Activated naive CD4-positive, alpha-beta T cell treated with anti-CD3 and anti-CD28 coated beads, Interleukin-2, amount 50 U/mL, for 72 hours (primary cell): ENCODE data around the gene TTLL6. TPM values are rescaled to one million over a fixed set of nuclear protein-coding genes. Genes with fewer than 3 reads are reported as not detected.
"Not testable (repeated sequence)": the region's sequence is repeated elsewhere in the genome, so short reads cannot be mapped to it uniquely, and the experiment has no call there.

ENCODE experiments used
- ATAC-seq, 2 donors: fragments of 150-1000 bp; cut with Tn5 transposase; 2 replicates each; pipeline ENCODE4 v1.10.0; 2021; ENCODE audit warnings: mild to moderate bottlenecking in 2 of 2, moderate library complexity in 2 of 2
- DNase-seq, 2 donors: peaks; one replicate each; pipeline ENCODE4 v3.0.0; 2021 to 2022; ENCODE audit warnings: low spot score in 2 of 2
- H3K27ac Mint-ChIP-seq, 2 donors: one replicate each; pipeline ENCODE4 v1.8.0; 2022; ENCODE audit warnings: mild to moderate bottlenecking in 2 of 2, mixed read lengths in 2 of 2
- H3K36me3 Mint-ChIP-seq, 2 donors: one replicate each; pipeline ENCODE4 v1.8.0; 2022; ENCODE audit warnings: mixed read lengths in 2 of 2
- H3K9me3 Mint-ChIP-seq, 2 donors: one replicate each; pipeline ENCODE4 v1.8.0; 2022; ENCODE audit warnings: mixed read lengths in 2 of 2
- total RNA-seq, 2 donors: library from RNA; stranded (reverse); gene quantifications; one replicate each; pipeline ENCODE4 v1.2.3, GENCODE V29; 2022

The TTLL6 gene
- total RNA-seq, 2 donors from 2014 or later, result not detected

DNA sequence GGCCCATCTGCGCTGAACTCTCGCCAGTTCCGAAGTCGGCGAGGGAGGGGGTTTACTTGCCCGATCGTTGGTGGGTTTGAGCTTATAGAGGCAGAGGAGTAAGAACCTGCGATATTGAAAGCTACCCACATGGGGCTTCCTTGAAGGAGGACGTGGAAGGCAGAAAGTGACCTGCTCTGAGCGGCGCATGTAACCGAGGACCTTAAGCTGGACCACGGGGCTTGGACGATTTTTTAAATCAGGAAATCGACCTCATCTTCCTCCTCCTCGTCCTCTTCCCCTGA, 92.1 kb downstream of the TTLL6 start:
- Mint-ChIP-seq H3K27ac (peak overlapping the region in 1 of 2 donors; percentile 81), H3K36me3 (peaks cover 0 to 18% of the 10 kb centered on the region in 2 donors), H3K9me3 (no peaks in the 10 kb centered on the region)
- ATAC-seq (peak in 1 of 2 donors; percentile 25), DNase-seq (no peak)

DNA sequence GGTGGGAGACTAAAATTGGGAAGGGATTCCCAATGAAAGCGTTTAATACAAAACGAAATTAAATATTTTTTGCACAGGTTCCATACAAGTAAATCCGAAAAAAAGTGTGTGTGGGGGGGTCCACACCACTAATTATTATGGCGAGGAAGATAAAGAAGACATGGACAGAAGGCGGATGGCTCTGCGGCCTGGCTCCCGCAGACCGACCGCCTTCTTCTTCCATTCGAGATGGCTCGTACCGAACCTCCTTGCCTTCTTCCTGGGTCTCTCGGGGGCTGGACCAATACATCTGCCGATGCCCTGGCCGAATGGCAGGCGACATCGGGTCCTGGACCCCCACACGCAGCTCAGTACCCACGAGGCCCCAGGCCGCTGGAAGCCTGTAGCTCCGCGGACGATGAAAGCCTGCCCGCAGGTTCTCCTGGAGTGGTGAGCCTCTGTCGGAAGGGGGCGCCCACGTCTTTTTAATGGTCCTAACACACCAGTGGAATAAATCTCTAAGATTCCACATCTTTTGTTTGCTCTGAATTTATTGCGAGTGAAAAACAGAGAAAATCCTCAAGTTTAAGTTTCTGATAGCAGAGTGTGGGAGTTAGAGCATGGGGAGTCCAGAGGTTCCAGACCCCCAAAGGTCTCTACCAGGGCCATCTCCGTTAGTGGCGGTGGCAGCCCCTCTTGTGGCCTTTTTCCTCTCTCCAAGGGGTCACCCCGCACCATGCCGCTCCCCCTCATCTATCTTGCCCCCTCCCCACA, 92.6 kb downstream of the TTLL6 start:
- ATAC-seq (peak; percentile 84 to 87), DNase-seq (peak in 1 of 2 donors; percentile 89)
- Mint-ChIP-seq H3K36me3 (peaks cover 0 to 18% of the 10 kb centered on the region in 2 donors), H3K9me3 (no peaks in the 10 kb centered on the region), H3K27ac (peak overlapping the region in 1 of 2 donors; percentile 85)

DNA sequence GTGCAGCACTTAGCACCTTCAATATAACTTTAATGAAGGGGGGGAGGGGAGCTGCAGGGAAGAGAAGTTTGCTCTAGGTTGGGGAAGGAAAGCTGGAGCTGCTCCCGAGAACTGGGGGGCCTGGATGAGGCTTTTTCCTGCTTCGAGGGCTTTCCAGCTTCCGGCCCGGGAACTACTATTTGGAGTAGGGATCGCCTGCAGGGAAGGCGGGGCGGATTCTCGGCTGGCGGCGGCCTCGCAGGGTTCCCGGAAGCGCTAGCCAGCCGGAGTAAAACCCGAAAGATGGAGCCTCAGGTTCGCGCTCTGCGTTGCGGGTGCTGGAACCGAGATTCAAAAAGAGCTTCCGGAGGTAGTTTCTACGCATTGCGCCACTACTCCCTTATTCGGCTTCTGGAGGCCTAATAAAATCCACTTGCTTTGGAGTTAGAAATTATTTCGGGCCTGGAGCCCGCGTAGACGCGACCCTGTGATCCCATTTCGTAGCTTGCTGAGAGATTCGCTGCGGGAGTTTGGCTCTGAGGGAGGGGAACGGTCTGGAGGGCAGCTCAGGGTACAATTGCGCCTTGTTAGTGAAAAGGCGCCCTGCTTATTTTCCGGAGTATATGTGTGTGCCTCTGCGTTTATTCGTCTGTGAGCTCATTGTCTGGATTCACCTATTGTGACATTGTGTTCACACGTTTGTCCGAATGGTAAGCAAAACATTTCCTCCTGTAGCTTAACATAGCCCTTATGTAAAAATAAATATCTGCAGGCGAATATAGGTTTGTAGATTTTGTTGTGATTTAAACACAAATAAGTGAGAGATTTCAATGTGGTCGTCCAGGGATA, 93.4 kb downstream of the TTLL6 start:
- peaks cover 0 to 18% of the 10 kb centered on the region in 2 donors for H3K36me3 Mint-ChIP-seq

DNA sequence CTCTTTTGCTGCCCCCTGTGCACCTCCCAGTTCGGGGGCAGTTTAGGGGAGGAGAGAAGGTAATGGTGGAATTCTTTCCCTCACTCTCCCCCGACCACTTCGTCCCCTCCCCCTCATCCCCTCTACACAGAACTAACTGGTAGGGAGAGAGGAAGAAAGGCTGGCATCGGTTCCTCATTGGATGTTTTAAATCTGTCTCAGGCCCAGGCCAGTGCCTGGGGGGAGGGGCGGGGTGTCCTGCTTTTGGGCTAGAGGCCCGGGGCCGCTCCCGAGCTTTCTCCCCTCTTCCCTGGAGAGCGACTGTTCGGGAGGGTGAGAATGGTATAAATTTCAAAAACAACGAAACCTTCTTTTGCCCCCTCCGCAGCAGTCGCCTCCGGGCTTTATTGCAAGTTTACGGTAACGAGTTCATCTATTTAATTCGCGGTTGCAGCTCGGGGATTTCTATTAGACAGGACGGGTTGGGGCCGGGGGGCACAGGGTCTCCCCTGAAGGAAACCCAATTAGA, 94.1 kb downstream of the TTLL6 start, which contains the start of gene PRAC2:
PRAC2 (plus strand) TSS at position 271 of the 508 bp plus-strand sequence. CDS start 1,226 bp downstream, outside the sequence.
- Mint-ChIP-seq H3K36me3 (peaks cover 0 to 18% of the 10 kb centered on the region in 2 donors), H3K27ac (peak within 1 kb of the TSS in 1 of 2 donors; percentile 85), H3K9me3 (no peaks in the 10 kb centered on the region)
- no peak for DNase-seq
- no peak for ATAC-seq

More for the DNA sequence above, 93.4 kb downstream of the TTLL6 start:
- H3K27ac Mint-ChIP-seq, result peak overlapping the region in 1 of 2 donors; percentile 85
- no peak for DNase-seq
- no peak for ATAC-seq
- no peaks in the 10 kb centered on the region for H3K9me3 Mint-ChIP-seq

DNA sequence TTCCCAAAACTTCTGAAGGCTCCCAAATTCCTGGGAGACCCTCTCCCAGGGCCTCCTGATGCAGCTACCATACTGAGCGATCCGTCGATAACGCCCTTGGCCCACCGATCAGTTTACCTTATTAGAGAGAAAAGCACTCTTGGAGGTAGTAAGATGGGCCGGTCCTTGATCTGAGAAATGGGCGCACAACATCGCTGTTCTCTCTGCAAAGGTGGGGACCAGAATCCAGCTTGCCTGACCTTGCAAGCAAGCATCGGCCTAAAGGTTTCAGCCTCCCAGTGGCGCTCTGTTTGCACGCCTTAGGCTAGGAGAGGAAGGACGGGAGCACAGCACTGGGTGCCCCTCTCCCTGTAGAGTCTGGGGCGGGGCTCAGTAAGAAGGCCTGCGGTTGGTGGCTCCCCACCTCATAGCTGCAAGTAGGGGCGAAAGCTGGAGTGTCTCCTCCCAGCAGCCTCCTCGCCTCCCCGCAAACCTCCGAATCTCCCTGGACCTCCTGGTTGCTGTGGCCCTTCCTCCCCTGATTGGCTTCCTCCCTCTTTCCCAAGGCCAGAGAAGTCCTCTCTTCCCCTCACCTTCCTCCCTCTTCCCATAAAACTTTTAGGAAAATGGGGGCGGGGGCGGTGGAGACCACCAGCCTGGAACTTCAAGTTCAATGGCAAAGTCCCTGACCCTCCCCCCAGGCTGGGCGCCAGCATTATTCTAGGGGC, 94.7 kb downstream of the TTLL6 start, which contains the start of gene PRAC1:
PRAC1 (minus strand) TSS at position 318 of the 707 bp plus-strand sequence; CDS start at position 192, 126 bp downstream.
- DNase-seq, result no peak
- peak within 1 kb of the TSS in 1 of 2 donors; percentile 84 for H3K27ac Mint-ChIP-seq

DNA sequence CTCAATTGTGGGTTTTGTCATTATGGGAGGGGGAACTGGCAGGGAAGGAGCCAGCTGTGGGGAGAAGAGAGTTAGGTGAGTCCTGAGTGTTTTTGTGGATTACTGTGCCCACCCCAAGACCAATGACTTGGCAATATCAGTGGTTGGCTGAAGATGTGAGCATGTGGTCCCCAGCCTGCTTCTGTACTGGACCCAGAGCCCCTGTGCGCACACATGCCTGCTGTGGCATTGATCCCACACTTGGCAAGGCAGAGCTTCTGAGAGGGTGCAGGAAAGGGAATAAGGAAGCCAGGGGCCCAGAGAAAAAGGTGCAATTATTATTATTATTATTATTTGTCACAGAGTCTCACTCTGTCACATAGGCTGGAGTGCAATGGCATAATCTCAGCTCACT, 96.0 kb downstream of the TTLL6 start:
- peaks cover 0 to 23% of the 10 kb centered on the region in 2 donors for H3K36me3 Mint-ChIP-seq
- DNase-seq, result no peak
- no peak overlapping the region for H3K27ac Mint-ChIP-seq
- H3K9me3 Mint-ChIP-seq, result no peaks in the 10 kb centered on the region
- no peak for ATAC-seq

More for the DNA sequence above, 94.7 kb downstream of the TTLL6 start, which contains the start of gene PRAC1:
- no peaks in the 10 kb centered on the region for H3K9me3 Mint-ChIP-seq
- H3K36me3 Mint-ChIP-seq, result peaks cover 0 to 23% of the 10 kb centered on the region in 2 donors
- no peak for ATAC-seq

DNA sequence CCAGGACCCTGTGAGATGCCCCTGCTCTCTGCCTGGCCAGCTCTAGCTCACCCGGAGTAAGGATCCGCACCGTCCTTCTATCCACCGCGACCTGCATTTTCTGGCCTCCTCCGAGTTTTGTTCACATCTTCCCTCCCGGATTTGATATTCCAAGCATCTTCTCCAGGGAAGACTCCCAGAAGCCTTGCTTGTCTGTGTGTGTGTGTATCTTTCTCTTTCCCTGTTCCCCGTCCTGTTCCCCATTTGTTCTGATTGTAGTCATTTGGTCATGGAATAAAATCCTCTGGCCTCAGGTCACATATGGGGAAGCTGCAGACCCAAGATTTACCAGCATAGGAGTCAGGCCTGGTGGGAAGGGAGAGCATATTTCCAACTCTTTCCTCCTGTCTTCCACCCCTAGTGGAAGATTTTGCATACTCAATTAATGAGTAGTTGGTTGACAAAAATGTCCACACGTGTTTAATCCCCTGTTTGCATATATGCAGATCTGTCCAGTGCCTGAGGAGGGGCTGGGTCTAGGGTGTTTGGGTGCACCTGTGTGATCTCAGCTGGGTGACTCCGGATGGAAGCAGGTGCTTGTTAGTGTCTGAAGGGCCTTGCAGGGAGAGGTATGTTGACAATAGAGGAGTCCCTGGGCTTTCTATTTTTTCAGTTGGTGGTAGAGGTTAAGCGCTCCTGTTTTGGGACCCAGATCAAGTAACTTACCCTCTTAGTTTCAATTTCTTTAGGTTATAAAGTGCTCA, 96.6 kb downstream of the TTLL6 start:
- ATAC-seq, result no peak
- Mint-ChIP-seq H3K9me3 (no peaks in the 10 kb centered on the region), H3K36me3 (peaks cover 0 to 23% of the 10 kb centered on the region in 2 donors), H3K27ac (no peak overlapping the region)
- no peak for DNase-seq

DNA sequence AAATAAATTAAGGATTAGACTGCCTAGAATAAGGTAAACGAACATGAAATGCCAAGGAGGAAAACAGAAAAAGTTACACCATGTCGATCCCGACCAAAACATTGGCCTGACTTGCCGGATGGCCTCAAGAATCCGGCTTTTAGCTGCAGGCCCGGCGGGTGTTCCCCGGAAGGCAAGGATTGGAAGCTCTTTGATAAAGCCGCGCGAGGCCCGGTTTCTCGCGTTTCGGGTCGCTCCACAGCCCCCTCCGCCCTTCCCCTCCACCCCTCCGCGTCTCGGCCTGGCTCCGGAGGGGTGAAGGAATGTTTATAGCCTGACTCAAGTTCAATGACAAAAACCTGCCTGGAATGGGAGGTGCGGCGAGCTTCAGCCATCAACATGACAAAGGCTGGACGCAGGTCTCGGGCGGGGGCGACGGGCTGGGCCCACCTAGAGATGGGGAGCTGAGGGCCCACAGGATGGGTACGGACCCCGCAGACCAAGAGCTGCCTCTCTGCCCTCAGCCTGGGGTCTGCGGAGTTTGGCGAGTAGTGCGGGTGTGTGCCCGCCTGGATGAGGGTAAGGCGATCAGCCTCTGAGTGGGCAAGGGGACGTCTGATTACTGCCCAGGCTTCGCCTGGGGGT, 97.3 kb downstream of the TTLL6 start:
- ATAC-seq (no peak), DNase-seq (no peak)
- peaks cover 0 to 23% of the 10 kb centered on the region in 2 donors for H3K36me3 Mint-ChIP-seq
- no peak overlapping the region for H3K27ac Mint-ChIP-seq
- no peaks in the 10 kb centered on the region for H3K9me3 Mint-ChIP-seq

DNA sequence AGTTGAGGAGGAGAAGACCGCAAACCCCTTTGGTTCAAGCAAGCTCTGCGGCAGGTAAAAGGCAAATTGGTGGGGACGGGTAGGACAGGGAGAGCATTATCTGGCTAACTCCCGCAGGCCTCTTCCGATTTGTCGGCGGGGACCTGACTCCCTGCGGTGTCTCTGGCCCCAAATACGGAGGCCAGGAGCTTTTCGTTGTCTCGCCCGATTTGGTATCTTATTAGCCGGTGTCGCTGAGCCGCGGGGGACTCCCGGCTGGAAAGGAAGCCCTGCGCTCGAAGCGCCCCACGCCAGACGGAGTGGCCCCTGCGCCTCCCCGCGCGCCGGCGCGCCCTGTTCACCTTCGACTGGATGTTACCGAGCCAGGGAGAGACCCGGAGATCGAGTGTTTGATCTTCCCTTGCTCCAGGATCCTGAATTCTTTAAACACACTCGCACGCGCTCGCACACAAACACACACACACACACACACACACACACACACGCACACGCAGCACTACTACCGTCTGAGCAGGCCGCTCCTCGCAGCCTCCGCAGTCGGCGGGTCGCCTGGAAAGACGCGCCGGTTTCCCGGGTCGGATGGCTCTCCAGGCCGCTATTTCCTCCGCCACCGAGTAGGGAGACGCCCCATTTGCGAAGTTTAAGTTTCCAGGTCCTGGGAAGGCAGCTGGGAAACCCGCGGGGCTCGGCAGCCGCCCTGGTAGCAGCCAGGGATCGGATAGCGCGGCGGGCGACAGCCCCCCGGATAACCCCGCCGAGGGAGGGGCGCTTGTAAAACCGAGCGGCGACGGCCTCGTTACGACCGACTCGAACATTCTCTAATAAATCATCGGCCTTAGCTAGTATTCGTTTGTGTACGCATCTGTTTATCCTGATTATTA, 98.0 kb downstream of the TTLL6 start:
- Mint-ChIP-seq H3K9me3 (no peaks in the 10 kb centered on the region), H3K27ac (peak overlapping the region in 1 of 2 donors; percentile 65), H3K36me3 (peaks cover 0 to 21% of the 10 kb centered on the region in 2 donors)
- ATAC-seq (no peak), DNase-seq (no peak)

DNA sequence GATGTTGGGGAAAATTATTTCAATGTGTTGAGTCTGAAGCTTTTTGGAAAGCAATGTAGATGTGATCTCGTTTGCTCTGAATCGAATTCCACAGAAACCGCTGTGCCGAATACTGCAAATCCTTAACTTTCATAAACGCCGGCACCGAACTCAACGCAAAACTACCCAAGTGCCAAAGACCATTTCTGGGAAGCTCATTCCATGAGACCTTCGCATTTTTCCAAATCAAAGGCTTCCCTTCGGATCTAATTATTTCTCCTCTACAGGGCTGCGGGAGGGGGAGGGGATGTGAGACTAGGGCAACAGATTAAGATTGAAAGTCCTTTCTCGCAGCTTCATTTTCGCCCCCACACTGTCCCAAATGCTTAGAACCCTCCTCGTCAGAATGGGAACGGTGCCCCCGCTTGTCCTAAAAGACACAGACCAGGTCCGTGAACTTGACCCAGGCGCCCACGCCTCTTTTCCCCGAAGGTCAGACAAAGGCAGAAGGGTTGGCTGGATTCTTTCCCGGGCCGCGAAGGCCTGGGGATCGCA, 98.7 kb downstream of the TTLL6 start:
- DNase-seq, result no peak
- Mint-ChIP-seq H3K9me3 (no peaks in the 10 kb centered on the region), H3K27ac (peak overlapping the region in 1 of 2 donors; percentile 65), H3K36me3 (peaks cover 0 to 15% of the 10 kb centered on the region in 2 donors)
- no peak for ATAC-seq

DNA sequence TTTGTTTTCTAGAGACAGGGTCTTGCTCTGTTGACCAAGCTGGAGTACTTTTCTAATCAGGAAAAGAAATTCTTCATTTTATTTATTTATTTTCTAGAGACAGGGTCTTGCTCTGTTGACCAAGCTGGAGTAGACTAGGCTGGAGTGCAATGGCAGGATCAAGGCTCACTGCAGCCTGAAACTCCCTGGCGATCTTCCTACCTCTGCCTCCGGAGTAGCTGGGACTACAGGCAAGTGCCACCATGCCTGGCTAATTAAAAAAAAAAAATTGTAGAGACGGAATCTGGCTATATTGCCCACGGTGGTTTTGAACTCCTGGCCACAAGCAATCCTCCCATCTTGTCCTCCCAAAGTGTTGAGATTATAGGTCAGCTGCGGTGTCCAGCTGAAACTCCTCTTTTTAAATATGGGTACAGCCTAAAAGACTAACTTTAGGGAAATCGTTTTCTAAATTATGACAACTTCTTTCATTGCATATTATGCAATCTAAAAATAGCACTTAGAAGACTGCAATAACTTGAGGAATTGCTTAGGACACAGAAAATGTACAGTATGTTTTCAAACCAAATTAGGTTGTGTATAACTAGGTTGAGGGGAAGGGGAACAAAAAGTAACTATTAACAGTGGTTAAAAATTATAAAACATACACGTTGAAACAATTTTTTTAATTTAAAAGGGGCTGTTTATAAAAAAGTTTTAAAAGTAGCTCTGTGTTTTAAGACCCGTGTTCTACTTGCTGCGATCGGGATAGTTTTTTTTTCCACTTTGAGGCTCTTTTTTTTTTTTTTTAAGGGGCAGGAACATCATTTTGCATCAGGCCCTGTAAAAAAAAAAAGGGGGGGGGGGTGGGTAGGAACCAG, 99.4 kb downstream of the TTLL6 start:
- DNase-seq (no peak), ATAC-seq (no peak)
- Mint-ChIP-seq H3K9me3 (no peaks in the 10 kb centered on the region), H3K27ac (no peak overlapping the region), H3K36me3 (peaks cover 0 to 15% of the 10 kb centered on the region in 2 donors)

DNA sequence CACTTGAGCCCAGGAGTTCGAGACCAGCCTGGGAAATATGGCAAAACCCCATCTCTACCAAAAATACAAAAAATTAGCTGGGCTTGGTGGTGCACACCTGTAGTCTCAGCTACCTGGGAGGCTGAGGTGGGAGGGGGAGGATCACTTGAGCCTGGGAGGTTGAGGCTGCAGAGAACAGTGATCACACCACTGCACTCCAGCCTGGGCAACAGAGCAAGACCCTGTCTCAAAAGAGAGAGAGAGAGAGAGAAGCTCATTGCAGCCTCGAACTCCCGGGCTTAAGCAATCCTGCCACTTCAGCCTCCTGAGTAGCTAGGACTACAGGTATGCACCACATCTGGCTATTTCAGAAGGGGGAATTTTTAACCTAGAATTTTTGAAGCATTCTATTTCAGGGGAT, 100.5 kb downstream of the TTLL6 start:
- peaks cover 0 to 15% of the 10 kb centered on the region in 2 donors for H3K36me3 Mint-ChIP-seq
- not testable (repeated sequence) for DNase-seq, H3K9me3 Mint-ChIP-seq, ATAC-seq, H3K27ac Mint-ChIP-seq

DNA sequence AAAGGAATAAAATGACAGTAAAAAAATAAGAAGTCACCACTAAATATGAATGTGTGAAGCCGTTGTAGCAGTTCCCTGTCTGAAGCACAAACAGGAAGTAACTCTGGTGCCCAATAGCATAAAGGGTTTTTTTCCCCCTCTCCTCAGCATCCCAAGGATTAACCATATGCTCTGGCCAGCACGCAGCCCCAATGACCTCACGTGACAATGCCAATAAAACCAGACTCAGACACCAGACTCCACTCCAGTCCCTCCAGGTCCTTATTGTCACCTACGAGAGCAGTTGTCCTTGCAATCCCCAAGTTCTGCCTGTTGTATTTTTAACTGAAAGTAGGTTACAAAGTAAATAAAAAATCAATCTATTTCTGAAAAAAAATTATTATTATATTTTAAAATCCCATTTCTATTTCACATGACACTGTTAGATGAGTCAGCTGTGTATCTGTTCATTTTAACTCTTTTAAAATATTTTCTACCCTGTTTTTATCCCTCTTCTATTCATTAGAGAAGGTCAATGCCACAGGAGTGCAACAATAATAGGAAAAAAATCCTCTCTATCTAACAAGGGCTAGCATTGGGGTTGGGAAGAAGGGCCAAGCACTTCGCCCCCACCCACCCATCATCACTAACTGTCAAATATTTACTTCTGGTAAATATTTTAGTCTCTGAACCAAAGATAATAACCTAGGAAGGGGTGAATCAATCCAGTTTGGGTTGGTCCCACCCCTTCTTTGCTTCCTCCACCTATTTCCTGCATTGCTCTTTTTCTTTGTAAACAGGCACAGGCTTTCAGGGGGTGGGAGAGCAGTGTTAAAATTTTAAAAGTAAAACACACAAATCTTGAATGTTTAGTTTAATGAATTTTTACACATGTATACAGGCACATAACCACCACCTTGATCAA, 101.3 kb downstream of the TTLL6 start:
- Mint-ChIP-seq H3K9me3 (no peaks in the 10 kb centered on the region), H3K27ac (no peak overlapping the region), H3K36me3 (peaks cover 0 to 13% of the 10 kb centered on the region in 2 donors)
- no peak for DNase-seq
- no peak for ATAC-seq
